ENCODE results near the gene AK8. TPM values are rescaled to one million over a fixed set of nuclear protein-coding genes. Genes with fewer than 3 reads are reported as not detected.
"Not testable (repeated sequence)": the region's sequence is repeated elsewhere in the genome, so short reads cannot be mapped to it uniquely, and the experiment has no call there.

Gene AK8
- total RNA-seq, 1 donor from 2014 or later, result not detected

DNA sequence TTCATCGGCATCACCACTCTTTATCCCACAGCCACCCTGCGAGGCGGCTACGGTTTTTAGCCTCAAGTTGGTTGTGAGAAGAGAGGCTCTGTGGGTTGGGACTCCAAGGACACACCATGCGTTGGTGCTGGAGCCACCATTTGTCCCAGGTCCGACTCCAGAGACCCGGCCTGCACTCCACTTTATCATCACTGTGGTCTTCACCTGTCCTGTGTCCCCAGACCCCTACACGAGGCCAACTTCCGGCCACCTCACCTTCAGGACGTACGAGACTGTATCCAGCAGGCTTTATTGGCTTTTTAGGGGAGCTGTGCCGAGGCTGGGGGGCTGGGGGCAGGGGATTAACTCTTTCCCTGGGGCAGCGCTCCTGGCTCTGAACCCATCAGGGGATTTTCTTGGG is 152.8 kb downstream of the AK8 start:
- H3K27me3 Mint-ChIP-seq (ENCODE audit: insufficient read depth), result peaks cover 7% of the 10 kb centered on the region
- H3K27ac Mint-ChIP-seq, result no peak overlapping the region
- intact Hi-C loops (cut with micrococcal nuclease), result no loop called here
- no peaks in the 10 kb centered on the region for H3K4me1 Mint-ChIP-seq (ENCODE audit: low read depth)
- no peaks in the 10 kb centered on the region for H3K36me3 Mint-ChIP-seq (ENCODE audit: low read depth)
- H3K9me3 Mint-ChIP-seq, result no peaks in the 10 kb centered on the region
- H3K4me3 Mint-ChIP-seq, result no peak overlapping the region
- DNase-seq (ENCODE audit: low spot score), result no peak

DNA sequence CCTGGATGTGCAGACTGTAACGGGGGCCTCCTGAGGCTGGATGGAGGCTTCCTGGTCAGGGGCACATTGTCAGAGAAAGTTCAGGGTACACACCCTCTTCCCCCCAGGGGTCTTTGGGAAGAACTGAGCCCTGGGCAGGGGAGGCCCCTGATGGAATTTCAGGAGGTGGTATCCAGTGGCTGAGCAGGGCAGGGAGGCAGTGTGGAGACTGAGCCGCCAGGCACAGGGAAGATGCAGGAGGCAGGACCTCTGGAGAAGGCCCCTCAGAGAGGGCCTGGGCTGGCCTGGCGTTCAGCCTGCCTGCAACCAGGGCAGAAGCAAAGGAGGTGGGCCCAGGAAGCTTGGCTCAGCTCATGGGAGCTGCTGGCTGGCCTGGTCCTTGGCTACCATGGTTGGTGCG is 154.3 kb downstream of the AK8 start:
- H3K27ac Mint-ChIP-seq, result no peak overlapping the region
- no peaks in the 10 kb centered on the region for H3K4me1 Mint-ChIP-seq (ENCODE audit: low read depth)
- H3K4me3 Mint-ChIP-seq, result no peak overlapping the region
- peaks cover 11% of the 10 kb centered on the region for H3K27me3 Mint-ChIP-seq (ENCODE audit: insufficient read depth)
- intact Hi-C loops (cut with micrococcal nuclease), result no loop called here
- no peak for DNase-seq (ENCODE audit: low spot score)
- H3K36me3 Mint-ChIP-seq (ENCODE audit: low read depth), result no peaks in the 10 kb centered on the region
- H3K9me3 Mint-ChIP-seq, result no peaks in the 10 kb centered on the region

DNA sequence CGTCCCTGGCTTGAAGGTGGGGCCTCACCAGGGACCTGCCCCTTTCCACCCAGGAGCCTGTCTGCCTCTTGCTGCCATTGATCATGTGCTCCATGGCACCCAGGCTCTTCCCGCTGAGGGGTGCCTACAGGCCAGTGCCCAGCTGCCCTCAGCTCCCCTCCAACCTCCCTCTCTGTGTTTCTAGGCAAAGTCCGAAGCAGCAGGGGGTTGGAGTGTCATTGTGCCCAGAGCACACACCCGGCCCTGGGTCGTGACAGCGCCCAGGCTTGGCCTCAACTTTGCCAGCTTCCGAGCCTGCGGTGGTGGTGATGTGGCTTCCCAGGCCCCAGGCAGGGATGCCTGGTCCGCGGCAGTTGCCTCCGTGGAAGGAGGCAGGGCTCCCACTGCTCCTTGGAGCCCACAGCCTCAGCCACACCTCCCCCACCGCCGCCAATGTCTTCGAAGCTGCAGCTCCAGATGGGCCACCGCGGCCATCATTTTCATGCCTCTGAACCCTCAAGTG is 155.5 kb downstream of the AK8 start:
- no peak for DNase-seq (ENCODE audit: low spot score)
- no peaks in the 10 kb centered on the region for H3K4me1 Mint-ChIP-seq (ENCODE audit: low read depth)
- peaks cover 22% of the 10 kb centered on the region for H3K27me3 Mint-ChIP-seq (ENCODE audit: insufficient read depth)
- intact Hi-C loops (cut with micrococcal nuclease), result no loop called here
- no peaks in the 10 kb centered on the region for H3K36me3 Mint-ChIP-seq (ENCODE audit: low read depth)
- H3K27ac Mint-ChIP-seq, result no peak overlapping the region
- no peaks in the 10 kb centered on the region for H3K9me3 Mint-ChIP-seq
- H3K4me3 Mint-ChIP-seq, result no peak overlapping the region

DNA sequence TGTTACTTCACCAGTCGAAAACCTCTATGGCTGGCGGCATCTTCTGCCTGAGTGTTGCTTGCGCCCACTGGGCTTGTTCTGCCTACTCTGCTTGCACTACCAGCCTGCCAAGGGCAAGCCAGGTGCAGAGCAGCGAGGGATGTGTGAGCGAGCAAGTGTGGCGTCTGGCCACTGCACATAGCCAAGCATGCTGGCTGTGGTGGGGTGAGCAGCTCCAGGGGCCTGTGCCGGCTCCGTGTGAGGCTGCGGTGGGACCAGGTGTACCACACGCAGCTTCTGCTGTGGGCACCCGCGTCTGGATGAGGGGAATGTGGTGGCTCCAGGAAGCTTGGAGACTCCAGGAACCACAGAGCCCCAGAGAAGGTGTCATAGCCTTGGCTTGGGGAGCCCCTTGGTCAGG is 156.4 kb downstream of the AK8 start:
- H3K4me1 Mint-ChIP-seq (ENCODE audit: low read depth), result no peaks in the 10 kb centered on the region
- no peak overlapping the region for H3K4me3 Mint-ChIP-seq
- intact Hi-C loops (cut with micrococcal nuclease), result no loop called here
- no peak overlapping the region for H3K27ac Mint-ChIP-seq
- no peaks in the 10 kb centered on the region for H3K9me3 Mint-ChIP-seq
- peaks cover 26% of the 10 kb centered on the region for H3K27me3 Mint-ChIP-seq (ENCODE audit: insufficient read depth)
- H3K36me3 Mint-ChIP-seq (ENCODE audit: low read depth), result no peaks in the 10 kb centered on the region
- DNase-seq (ENCODE audit: low spot score), result no peak

DNA sequence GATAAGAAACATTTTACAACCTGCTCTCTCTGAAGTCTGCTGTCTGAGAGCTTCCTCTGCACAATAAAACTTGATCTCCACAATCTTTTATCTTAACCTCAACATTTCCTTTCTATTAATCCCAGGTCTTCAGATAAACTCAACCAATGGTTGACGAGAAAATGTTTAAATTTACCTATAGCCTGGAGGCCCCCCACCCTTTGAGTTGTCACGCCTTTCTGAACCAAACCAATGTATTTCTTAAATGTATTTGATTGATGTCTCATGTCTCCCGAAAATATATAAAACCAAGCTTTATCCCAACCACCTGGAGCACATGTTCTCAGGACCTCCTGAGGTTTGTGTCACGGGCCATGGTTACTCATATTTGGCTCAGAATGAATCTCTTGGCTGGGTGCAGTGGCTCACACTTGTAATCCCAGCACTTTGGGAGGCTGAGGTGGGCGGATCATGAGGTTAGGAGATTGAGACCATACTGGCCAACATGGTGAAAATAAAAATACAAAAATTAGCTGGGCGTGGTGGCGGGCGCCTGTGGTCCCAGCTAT is 159.6 kb downstream of the AK8 start:
- H3K4me1 Mint-ChIP-seq (ENCODE audit: low read depth); H3K36me3 Mint-ChIP-seq (ENCODE audit: low read depth); DNase-seq (ENCODE audit: low spot score); intact Hi-C loops (cut with micrococcal nuclease); H3K27ac Mint-ChIP-seq; H3K4me3 Mint-ChIP-seq; H3K9me3 Mint-ChIP-seq: not testable (repeated sequence)
- H3K27me3 Mint-ChIP-seq (ENCODE audit: insufficient read depth), result peaks cover 23% of the 10 kb centered on the region

DNA sequence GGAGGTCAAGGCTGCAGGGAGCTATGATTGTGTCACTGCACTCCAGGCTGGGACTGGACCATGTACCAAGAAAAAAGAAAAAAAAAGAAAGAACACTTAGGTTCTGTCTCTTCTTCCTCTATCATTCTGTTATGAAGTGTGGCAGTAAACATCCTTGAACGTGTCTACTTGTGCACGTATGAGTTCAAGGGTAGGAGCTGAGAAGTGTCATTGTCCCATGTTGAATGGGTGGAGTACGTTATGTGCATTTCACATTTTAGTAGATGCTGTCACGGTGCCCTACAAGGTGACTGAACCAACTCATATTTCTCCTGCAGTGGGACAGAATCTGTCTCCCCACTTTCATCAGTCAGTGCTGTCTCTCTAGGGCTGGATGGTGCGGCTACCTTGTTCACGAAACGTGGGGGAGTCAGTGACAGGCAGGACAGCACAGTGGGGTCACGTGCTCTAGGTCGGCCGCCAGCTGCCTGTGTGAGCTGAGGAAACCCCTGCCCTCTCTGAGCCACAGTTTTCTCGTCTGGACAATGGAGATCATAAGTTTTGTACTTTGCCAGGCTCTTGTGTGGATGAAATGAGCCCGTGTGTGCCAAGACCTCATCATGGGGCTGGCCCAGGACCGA is 160.6 kb downstream of the AK8 start:
- Mint-ChIP-seq H3K4me1 (ENCODE audit: low read depth) (no peaks in the 10 kb centered on the region), H3K27me3 (ENCODE audit: insufficient read depth) (peaks cover 21% of the 10 kb centered on the region), H3K9me3 (no peaks in the 10 kb centered on the region), H3K36me3 (ENCODE audit: low read depth) (no peaks in the 10 kb centered on the region), H3K4me3 (no peak overlapping the region), H3K27ac (no peak overlapping the region)
- no peak for DNase-seq (ENCODE audit: low spot score)
- intact Hi-C loops (cut with micrococcal nuclease), result no loop called here

DNA sequence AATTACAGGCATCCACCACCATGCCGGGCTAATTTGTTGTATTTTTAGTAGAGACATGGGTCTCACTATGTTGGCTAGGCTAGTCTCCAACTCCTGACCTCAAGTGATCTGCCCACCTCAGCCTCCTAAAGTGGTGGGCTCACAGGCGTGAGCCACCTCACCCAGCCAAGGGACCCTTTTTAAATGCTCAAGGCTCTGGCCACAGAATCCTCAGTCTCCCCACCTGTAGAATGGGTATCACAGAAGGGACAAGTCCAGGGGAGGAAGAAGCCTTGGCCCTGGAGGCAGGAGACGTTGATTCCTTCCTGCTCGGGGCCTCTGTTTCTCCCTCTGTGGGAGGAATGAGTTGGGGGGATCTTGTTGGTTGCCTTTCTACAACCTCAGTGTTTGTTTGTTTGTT is 162.1 kb downstream of the AK8 start:
- Mint-ChIP-seq H3K9me3 (no peaks in the 10 kb centered on the region), H3K4me1 (ENCODE audit: low read depth) (no peaks in the 10 kb centered on the region), H3K27me3 (ENCODE audit: insufficient read depth) (peaks cover 22% of the 10 kb centered on the region), H3K36me3 (ENCODE audit: low read depth) (no peaks in the 10 kb centered on the region), H3K27ac (no peak overlapping the region), H3K4me3 (no peak overlapping the region)
- intact Hi-C loops (cut with micrococcal nuclease), result no loop called here
- no peak for DNase-seq (ENCODE audit: low spot score)

DNA sequence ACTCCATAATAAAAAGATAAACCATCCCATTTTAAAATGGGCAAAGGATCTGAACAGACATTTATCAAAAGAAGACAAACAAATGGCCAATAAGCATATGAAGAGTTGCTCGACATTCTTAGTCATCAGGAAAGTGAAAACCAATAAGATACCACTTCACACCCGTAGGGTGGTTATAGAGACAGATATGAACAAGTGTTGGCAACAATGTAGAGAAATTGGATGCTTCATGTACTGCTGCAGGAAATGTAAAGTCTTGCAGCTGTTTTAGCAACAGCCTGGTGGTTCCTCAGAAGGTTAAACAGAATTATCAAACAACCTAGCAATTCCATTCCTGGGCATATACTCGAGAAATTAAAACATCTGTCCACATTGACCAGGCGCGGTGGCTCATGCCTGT is 165.3 kb downstream of the AK8 start:
- no peak overlapping the region for H3K27ac Mint-ChIP-seq
- no peak for DNase-seq (ENCODE audit: low spot score)
- H3K9me3 Mint-ChIP-seq, result no peaks in the 10 kb centered on the region
- no peak overlapping the region for H3K4me3 Mint-ChIP-seq
- H3K36me3 Mint-ChIP-seq (ENCODE audit: low read depth), result no peaks in the 10 kb centered on the region
- H3K4me1 Mint-ChIP-seq (ENCODE audit: low read depth), result no peaks in the 10 kb centered on the region
- H3K27me3 Mint-ChIP-seq (ENCODE audit: insufficient read depth), result peaks cover 11% of the 10 kb centered on the region
- intact Hi-C loops (cut with micrococcal nuclease), result no loop called here

DNA sequence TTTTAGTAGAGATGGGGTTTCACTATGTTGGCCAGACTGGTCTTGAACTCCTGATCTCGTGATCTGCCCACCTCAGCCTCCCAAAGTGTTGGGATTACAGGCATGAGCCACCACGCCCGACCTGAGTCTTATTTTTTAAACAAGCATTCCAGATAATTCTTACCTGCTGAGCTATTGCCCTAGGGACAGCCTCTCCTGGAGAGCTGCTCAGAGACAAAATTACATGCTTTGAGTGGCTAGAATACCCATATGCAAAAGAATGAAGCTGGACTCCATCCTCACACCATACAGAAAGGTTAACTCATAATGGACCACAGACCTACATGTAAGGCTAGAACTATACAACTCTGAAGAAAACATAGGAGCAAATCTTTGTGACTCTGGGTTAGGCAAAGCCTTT is 166.2 kb downstream of the AK8 start:
- no peaks in the 10 kb centered on the region for H3K4me1 Mint-ChIP-seq (ENCODE audit: low read depth)
- no peak overlapping the region for H3K27ac Mint-ChIP-seq
- no peak overlapping the region for H3K4me3 Mint-ChIP-seq
- no peaks in the 10 kb centered on the region for H3K9me3 Mint-ChIP-seq
- DNase-seq (ENCODE audit: low spot score), result no peak
- H3K27me3 Mint-ChIP-seq (ENCODE audit: insufficient read depth), result peaks cover 4% of the 10 kb centered on the region
- H3K36me3 Mint-ChIP-seq (ENCODE audit: low read depth), result no peaks in the 10 kb centered on the region
- intact Hi-C loops (cut with micrococcal nuclease), result no loop called here

DNA sequence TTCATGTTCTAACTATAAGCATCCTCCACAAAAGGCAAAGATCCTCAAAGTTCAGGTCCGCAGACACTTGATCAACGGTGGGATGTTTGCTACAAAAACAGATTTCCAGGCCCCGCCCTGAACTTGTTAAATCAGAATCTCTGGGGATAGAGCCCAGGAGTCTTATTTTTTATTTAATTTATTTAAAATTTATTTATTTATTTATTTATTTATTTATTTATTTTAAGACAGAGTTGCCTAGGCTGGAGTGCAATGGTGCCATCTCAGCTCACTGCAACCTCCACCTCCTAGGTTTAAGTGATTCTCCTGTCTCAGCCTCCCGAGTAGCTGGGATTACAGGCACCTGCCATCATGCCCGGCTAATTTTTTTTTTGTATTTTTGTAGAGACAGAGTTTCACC is 166.9 kb downstream of the AK8 start:
- H3K27ac Mint-ChIP-seq; H3K4me1 Mint-ChIP-seq (ENCODE audit: low read depth); H3K27me3 Mint-ChIP-seq (ENCODE audit: insufficient read depth); intact Hi-C loops (cut with micrococcal nuclease); H3K9me3 Mint-ChIP-seq; H3K36me3 Mint-ChIP-seq (ENCODE audit: low read depth); DNase-seq (ENCODE audit: low spot score); H3K4me3 Mint-ChIP-seq: not testable (repeated sequence)

DNA sequence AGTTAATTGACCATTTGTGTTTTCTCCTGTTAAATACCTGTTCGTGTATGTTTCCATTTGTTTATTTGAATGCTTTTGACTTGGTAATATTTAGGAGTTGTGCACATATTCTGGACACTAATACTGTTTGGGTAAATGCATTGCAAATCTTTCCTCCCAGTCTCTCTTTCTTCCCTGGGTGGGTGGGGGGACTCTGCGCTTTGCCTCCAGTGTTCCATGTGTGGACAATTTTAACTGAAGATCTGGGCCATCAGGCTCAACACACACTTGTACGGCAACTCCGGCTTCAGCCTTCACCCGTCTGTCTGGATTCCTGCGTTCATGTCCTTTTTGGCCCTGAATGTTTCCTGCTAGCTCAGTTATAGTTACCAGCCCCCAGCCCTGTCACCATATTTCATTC is 167.8 kb downstream of the AK8 start:
- DNase-seq (ENCODE audit: low spot score), result no peak
- no peaks in the 10 kb centered on the region for H3K9me3 Mint-ChIP-seq
- H3K36me3 Mint-ChIP-seq (ENCODE audit: low read depth), result no peaks in the 10 kb centered on the region
- no peak overlapping the region for H3K4me3 Mint-ChIP-seq
- H3K27me3 Mint-ChIP-seq (ENCODE audit: insufficient read depth), result peaks cover 6% of the 10 kb centered on the region
- no peaks in the 10 kb centered on the region for H3K4me1 Mint-ChIP-seq (ENCODE audit: low read depth)
- intact Hi-C loops (cut with micrococcal nuclease), result no loop called here
- H3K27ac Mint-ChIP-seq, result no peak overlapping the region

DNA sequence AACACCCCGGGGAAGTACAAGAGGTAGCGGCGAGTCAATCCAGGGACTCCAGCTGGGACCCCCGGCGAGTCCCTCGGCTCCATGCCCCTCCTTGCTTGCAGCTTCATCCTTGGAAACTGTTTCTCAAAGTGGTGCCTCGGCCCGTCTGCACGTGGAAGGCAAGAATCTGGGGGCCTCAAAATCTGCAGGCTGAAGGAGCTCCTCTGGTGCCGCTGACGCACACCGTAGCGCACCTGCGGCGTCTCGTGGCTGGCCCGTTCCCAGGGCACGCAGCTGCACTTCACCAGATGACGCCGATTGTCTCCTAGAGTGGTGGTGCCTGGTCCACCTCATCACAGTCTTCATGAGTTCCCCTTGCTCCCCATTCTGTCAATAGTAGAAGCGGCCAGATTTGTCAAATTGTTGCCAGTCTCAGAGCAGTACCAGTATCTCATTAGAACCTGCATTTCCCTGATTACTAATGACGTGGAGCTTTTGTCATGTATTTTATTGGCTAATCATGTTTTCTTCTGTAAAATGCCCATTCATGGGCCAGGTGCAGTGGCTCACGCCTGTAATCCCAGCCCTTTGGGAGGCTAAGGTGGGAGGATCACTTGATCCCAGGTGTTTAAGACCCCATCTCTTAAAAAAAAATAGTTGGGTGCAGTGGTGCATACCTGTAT is 169.2 kb downstream of the AK8 start:
- no peaks in the 10 kb centered on the region for H3K36me3 Mint-ChIP-seq (ENCODE audit: low read depth)
- intact Hi-C loops (cut with micrococcal nuclease), result no loop called here
- H3K4me1 Mint-ChIP-seq (ENCODE audit: low read depth), result no peaks in the 10 kb centered on the region
- no peaks in the 10 kb centered on the region for H3K9me3 Mint-ChIP-seq
- peaks cover 6% of the 10 kb centered on the region for H3K27me3 Mint-ChIP-seq (ENCODE audit: insufficient read depth)
- H3K27ac Mint-ChIP-seq, result no peak overlapping the region
- H3K4me3 Mint-ChIP-seq, result no peak overlapping the region
- no peak for DNase-seq (ENCODE audit: low spot score)

DNA sequence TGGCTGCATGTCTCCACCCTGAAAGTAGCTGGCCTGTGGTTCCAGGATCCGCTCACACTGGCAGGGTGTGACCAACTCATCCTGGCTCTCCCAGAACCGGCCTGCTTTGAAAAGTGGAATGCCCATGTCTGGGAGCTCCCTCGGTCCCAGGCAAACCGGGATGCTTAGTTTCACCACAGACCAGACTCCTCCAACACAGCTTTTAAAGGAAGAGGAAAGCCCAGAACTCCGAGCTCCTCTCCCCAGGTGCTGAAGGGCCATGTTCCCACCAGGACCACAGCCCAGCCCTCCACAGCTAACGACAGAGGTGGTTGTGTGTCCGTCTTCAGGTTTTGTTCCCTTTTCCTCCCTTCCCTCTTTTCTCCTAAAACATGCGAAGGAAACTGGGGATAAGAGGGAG is 169.8 kb downstream of the AK8 start:
- Mint-ChIP-seq H3K9me3 (peaks cover 3% of the 10 kb centered on the region), H3K4me1 (ENCODE audit: low read depth) (no peaks in the 10 kb centered on the region), H3K4me3 (no peak overlapping the region), H3K27ac (no peak overlapping the region), H3K36me3 (ENCODE audit: low read depth) (no peaks in the 10 kb centered on the region), H3K27me3 (ENCODE audit: insufficient read depth) (peaks cover 8% of the 10 kb centered on the region)
- intact Hi-C loops (cut with micrococcal nuclease), result no loop called here
- DNase-seq (ENCODE audit: low spot score), result no peak

Measured in activated T-helper 1 cell treated with anti-CD3 and anti-CD28 coated beads, Interleukin-12 subunit alpha, Interleukin-12 subunit beta, Interleukin-2, Interleukin-4 antibody, amounts not matched to agents 30 ng/mL and 10 ng/mL and 1 ng/mL, durations not matched to agents 14 hours and 24 hours and 36 hours (primary cell).